Muscle of back (tissue), 11 donors: Measurements from ENCODE around the gene ANKLE1. TPM values are rescaled to one million over a fixed set of nuclear protein-coding genes. Genes with fewer than 3 reads are reported as not detected.

Experiments used
- DNase-seq, 3 donors: peaks; one replicate each; pipeline versions ENCODE4 v3.0.0 to v3.0.0-alpha.2; 2013
- polyA plus RNA-seq, 10 donors: library from polyadenylated mRNA; unstranded; fragments of 120-200 nt; gene quantifications; one replicate each; pipeline ENCODE4 v1.2.1, GENCODE V29; 2013; ENCODE audit not compliant: insufficient read length in 10 of 10

Gene ANKLE1
- polyA plus RNA-seq, 10 donors, result 0.54 to 1.6 (median 0.82) TPM

DNA sequence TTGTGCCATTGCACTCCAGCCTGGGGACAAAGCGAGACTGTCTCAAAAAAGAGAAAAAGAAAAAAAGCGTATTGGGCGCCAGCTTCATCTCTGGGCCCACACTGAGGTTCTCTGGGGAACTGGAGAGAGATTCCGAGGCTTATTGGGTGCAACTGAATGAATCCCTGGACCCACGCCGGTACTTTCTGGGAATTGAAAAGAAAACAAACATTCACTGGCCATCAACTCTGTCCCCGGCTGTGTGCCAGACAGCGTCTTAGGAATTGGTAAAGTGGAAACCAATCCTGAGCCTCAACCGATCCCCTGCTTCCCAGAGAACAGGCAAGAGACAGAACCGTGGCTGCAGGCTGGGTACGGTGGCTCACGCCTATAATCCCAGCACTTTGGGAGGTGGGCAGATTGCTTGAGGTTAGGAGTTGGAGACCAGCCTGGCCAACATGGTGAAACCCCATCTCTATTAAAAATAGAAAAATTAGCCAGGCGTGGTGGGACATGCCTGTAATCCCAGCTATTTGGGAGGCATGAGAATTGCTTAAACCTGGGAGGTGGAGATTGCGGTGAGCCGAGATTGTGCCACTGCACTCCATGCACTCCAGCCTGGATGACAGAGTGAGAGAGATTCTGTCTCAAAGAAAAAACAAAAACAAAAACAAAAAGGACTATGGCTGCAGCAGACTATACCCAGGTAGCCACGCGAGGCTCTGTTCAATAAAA lies 44.3 kb downstream of the ANKLE1 start:
- DNase-seq, result no peak

DNA sequence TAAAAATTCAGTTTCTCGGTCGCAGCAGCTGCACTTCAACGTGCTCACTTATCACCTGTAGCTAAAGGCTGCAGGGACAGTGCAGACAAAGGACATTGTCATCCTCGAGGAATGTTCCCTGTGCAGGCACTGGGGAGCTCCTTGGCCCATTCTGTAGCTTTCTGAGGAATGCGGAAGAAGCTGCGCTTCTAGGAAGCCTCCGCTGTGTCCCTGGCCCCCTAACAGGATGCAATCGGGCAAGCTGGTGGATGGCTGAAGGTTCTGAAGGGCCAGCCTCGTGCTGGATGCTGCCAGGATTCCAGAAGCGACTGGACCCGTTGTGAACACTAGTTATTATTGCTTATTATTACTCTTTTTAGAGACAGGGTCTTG lies 44.9 kb downstream of the ANKLE1 start:
- no peak for DNase-seq

DNA sequence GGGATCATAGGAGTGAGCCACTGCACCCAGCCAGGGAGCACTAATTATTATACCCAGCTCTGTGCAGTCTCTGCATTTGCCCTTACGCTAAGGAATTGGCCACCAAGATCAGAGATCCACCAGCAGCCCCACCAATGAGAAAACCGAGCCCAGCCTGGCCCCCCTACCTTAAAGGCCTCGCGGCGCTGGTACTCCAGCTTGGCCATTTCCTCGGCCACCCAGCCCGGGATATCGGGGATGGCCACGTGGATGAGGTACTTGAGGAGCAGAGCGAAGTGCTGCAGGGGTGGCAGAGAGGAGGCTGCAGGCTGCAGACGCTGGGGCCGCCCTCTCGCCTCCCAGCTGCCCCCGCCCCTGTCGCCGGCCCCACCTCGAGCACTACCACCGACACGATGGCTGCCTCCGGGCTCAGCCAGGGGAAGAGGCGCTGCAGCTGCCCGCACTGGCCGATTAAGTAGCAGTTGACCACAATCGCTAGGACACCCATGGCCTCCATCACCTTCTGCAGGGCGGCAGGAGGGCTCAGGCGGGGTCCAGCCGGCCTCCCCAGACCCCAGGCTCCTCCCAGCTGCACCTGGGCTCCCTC lies 45.5 kb downstream of the ANKLE1 start:
- DNase-seq, result no peak

DNA sequence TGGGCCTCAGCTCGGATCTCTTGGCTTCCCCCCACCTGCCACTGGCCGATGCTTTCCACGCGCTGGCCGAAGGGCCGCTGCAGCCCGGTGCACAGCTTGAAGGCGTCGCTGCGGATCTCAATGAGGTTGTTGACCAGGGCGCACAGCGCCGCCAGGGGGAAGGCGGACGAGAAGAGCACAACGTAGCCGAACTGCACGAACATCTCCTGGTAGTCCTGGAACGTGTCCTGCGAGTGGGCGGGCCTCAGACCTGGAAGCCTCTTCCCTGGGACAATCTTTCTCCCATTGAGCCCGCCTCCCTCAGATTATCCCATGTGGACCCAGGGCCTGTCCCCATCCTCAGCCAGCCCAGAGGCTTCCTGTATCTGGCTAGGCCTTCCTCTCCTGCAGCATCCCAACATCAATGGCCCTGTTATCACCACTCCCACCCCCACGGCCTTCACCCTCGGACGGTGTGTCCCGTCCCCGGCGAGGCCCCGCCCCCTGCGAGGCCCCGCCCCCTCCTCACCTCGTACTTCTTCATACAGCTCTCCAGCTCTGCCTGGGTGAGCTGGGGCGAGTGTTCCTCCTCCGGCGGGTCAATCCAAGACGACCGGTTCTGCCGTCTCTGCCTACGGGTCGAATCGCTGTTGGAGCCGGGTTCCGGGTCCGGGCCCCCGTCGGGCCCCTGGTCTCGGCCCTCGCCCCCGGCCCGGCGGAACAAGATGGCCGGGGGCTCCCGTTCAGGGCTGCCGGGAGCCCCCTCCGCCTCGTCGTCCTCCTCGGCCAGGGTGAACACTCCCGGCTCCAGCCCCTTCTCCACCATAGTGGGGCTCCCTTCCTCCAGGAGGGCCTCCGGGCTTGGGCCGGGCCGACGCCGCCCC lies 46.2 kb downstream of the ANKLE1 start:
- DNase-seq, result peak in 1 of 3 donors; percentile 78

DNA sequence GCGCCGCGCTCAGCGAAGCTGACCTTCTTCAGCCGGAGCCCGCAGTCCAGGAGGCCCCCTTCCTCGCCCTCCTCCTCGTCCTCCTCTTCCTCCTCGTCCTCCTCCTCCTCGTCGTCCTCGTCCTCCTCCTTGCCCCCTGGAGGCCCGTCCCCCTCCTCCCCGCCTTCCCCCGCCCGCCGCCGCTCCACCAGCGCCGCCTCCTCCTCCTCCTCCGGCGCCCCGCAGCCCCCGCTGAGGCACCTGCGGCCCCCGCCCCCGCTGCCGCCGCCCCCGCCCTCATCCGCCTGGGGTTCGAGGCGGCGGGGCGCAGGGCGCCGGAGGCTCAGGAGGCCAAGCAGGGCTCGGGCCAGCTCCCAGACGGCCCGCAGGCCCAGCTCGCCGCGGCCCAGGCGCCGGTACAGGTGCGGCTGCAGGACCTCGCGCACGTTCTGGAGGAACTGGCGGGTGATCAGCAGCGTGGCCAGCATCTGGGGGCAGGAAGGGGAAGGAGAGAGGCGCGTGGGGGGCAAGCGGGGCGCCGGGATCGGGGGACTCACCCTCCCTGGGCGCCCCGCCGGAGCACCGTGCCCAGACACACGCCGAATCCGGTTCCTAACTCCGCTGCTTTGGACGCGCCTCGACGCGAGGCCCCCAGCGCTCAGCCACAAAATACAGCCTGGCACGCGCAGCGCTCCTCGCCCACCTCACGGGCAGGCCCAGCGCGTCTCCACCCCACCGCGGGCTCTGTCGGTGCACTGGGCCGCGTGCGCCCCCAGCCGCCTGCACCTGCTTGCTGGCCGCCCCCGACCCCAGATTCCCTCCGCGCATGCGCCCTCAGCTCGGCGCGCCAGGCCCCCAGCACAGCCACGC lies 47.0 kb downstream of the ANKLE1 start:
- DNase-seq, result no peak

DNA sequence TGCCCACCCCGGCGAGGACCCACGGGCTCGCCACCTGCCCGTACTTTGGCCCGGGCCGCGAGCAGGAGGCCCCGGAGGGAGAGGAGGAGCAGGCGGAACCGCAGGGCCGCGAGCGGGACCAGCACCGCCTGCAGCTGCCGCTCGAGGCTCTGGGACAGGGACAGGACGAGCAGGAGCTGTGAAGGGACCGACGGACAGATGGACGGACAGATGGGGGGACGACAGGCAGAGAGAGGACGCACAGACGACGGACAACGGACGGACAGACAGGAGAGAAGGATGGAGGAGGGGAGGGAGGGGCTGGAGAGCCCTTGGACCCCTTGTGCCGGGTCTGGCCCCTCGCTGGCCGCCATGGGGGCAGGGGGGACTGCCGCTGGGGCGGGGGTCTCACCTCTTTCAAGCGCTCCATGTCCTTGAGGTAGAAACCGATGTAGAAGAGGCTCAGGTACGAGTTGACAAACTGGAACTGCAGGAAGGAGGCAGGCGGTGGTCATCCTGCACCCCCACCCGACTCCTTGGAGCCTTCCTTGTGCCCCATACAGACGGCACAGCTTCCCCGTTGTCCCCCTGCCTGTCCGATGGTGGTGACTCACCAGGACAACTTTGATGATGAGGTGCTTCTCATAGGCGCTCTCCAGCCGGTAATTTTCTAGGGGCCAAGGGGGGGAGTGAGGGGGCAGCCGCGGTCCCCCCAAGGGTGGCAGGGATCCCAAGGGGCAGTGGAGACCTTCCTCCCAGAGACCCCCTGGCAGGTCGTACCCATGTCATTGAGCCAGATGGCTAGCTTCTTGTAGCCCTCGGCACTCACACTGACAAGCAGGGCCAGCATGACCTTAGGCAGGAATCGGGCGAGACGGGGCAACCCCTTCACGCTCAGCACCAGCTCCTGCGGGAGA lies 47.9 kb downstream of the ANKLE1 start:
- DNase-seq, result no peak

DNA sequence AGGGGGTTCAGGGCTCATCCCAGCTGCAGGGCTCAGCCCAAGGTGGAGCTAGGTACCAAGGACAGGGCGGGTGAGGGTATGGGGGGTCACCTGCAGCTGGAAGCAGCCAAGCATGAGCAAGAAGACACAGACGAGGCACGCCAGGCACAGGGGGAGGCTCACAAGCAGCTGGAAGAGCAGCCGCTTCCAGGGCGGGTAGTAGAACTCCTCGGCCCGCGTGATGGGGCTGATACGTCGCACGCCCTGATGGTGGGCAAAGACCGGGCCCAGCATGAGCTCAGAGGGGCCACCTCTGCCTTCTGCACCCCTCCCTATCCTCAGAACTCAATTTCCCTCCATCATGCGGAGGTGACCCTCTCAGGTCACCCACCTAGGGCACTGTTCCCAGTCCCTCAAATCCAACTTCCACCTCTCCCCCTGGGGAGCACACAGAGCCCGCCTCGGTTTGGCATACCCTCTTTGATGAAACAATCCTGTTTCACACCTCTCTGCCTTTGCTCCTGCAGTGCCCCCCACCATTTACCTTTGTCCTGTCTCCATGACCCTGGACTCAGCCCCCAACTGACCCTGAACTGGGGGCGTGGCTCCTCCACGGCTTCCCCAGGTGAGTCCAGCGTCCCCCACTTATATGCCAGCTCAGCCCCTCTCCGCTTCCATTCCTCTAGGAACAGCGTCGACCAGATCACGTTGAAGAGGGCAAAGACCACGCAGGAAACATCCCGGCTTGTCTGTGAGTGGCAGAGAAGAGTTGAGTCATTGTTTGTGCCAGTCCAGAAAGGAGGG lies 48.8 kb downstream of the ANKLE1 start:
- DNase-seq, result no peak

DNA sequence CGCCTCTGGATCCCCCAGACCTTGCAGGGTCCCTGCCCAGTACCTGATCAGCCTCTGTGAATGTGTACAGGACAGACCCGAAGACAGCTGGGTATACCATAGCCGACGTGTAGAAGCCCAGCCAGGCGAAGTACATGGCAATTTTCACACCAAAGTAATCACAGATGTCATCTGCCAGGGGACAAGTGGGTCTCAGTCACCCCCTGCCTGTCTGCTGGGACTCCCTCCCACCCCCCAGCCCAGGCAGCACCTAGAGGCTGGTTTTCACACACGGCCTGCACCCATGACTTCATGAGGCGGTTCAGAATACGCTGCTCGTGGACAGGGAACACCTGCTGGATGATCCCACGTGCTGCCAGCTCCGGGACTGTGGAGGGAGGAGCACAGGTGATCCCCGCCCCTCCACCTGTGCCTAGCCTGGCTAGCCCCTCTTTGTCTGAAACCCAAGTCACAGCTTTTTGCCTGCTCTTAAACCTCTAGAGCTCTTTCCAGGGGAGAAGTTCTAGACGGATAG lies 49.4 kb downstream of the ANKLE1 start:
- DNase-seq, result no peak

DNA sequence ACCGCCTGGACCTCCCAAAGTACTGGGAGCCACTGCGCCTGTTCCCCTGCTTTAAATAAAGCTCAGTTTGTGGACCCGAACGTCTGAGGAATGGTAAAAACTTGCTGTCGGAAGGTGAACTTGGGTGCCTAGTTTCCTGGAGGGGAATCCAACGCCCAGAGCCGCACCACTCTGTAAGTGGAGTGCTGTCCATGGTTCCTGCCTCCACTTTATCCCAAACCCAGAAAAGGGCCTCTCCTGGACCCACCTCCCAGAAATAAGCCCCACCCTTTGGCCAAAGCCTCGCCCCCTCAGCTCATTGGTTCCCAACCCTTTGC lies 50.6 kb downstream of the ANKLE1 start:
- DNase-seq, result no peak

DNA sequence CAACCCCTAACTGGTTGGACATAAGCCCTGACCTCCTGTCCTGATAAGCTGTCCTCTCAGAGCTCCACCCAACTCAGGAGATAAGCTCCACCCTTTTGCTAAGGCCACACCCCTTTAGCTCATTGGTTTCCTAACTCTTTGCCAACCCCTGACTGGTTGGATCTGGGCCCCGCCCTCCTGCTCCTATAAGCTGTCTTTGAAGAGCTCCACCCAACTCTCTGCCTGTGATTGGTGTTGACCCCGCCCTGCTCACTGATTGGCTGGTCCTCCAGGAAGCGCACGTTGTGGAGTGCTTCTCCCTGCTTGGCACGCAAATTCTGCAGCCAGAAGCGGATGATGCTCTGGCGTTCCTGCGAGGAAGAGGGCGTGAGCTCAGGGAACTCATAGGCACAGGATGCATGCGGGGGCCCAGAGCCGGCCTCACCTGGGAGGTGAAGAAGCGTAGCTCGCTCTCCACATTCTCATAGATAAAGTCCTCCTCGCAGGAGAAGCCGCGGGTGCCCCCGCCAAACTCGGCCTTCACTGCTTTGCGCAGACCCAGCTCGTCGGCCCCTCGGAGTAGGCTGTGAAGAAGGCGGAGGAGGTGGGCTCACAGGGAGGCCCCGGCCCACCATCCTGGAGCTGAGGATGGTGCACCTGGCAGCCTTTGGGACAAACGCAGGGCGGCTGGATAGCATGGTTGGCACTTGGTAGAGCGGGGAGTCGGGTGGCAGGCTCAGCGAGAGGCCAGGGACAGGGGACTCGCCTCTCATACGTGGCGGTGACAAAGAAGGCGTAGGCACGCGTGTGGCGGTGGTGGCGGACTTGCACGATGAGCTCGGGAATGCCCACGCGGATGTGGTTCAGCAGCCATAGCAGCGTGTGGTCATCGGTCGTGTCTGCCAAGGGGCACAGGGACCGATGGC lies 51.2 kb downstream of the ANKLE1 start:
- DNase-seq, result no peak

DNA sequence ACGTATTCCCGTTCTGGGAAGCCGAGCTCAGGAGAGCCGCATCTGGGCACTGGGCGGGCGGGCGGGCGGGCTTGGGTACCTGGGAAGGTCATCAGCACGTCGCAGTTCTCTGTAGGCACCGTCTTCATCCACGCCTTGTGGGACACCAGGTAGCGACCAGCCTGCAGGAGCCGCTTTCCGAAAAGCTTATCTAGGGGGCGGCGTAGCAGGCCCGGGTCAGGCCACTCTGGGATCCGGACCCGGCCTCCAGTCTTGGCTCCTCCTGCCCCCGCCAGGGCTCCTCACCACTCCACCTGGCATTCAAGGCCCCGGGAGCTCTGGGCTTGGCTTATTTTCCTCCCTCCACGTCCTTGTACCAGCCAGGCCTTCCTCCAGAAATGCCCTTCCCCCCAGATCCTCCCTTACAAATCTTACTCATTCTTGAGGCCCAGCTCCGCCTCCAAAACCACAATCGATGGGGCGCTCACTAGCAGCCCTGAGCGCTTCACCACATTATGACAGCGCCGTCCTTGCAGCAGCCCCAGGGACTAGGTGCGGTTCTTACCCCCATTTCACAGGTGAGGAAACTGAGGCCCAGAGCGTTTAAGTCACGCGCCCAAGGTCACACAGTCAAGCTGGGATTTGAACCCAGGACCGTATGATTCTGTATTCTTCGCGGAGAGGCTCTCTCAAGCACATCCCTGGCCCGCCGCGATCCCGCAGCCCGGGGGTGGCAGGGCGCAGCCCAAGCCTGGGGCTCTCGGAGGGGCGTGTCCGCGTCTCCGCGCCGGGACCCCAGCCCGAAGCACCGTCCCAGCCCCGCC lies 52.1 kb downstream of the ANKLE1 start:
- peak in 1 of 3 donors; percentile 66 for DNase-seq

DNA sequence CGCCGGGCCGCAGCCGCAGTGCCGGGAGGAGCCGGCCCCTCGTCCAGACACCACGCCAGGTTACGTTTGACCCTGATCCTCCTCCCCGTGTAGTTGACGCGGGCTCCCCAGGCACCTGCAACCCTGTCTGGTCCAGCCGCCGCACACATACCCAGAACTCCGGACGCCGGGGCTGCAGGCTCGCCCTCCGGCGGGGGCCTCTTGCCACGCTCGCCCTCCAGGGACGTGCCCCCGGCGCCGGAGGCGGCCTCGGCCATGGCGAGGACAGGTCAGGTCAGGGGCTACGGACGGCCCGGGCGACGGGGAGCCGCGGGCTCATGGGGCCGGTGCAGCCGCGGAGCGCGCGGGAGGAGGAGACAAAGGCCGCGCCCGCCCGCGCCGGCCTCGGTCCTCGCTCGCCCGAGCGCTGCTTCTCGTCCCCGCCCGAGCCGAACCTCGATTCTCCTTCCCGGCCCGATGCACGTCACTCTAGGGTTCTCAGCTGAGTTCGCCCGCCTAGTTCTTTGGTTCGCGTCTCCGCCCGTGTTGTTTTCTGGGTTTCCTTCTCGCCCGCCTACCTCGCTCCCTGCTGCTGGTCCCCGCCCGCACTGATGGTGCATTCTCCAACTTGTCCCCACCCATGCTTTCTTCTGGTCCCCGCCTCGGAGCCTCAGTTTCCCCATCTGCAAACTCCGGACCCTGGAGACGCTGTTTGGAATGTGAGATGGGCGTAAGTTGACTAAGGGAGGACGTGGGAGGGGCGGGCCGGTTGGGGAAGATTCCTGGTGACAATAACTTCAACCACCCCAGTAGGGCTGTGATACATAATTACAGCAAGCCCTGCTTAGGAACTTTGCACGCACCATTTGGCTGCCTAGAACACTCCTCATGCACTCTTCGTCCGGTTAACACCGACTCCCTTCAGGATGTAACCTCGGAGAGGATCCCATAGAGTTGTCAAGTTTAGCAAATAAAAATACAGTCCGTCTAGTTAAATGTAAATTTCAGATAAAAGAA lies 53.0 kb downstream of the ANKLE1 start, which contains the start of gene ANO8:
TSS of gene ANO8 (minus strand) at position 442 of the 996 bp plus-strand sequence. CDS start at position 257, 185 bp downstream.
- DNase-seq, result peak; percentile 98 to 99 (median 99)

DNA sequence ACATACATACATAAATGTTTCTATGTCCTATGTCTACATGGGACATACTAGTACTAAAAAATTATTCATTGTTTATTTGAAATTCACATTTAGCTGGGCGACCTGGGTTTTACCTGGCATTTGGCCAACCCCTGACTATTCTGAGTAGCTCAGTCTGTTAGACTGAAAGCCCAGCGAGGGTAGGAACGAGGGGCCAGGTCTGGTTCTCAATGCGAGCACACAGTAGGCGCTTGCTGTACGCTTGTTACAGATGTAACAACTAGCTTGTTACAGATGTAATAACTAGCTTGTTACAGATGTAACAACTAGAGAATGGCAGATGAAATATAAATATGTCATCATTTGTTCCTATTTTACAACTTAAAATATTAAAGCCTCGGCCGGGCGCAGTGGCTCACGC lies 53.9 kb downstream of the ANKLE1 start:
- no peak for DNase-seq
